GM18858 (cell line): Measurements from ENCODE around the gene MADD.
"Not testable (repeated sequence)": the region's sequence is repeated elsewhere in the genome, so short reads cannot be mapped to it uniquely, and the experiment has no call there.

Source experiments
- ATAC-seq: cut with Tn5 transposase; IDR thresholded peaks from one replicate; pipeline ENCODE4 v1.9.1; 2021; ENCODE audit not compliant: unreplicated experiment

The MADD gene

DNA sequence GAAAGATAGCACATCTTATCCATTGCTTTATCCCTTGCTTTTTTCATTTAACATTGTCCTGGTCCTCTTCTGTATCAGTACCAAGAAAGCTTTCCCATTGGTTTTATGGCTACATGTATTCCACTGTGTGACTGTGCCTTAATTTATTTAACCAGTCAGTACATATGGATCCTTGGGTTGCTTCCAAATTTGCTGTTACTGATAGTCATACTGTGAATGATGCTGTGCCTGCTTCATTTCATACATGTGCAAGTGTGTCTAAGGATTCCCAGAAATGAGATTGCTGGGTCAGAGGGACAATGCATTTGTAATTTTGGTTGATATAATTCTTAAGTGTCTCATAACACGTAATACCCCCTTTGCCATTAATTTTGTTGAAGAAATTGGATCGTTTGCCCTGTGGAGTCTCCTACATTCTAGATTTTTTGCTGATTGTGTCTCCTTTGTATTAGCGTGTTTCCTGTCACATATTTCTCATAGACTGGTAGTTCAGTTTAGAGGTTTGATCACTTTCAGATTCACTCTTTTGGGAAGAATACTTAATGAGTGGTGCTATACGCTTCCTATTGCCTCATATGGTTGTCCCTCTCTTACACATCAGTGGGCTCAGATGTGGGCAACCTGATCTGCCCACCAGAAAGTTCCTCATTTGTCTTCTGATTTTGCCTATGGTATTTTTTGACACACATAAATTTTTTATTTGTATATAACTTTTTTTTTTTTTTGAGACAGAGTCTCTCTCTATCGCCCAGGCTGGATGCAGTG is 47.3 kb downstream of the MADD start:
- ATAC-seq, result peak; percentile 58

DNA sequence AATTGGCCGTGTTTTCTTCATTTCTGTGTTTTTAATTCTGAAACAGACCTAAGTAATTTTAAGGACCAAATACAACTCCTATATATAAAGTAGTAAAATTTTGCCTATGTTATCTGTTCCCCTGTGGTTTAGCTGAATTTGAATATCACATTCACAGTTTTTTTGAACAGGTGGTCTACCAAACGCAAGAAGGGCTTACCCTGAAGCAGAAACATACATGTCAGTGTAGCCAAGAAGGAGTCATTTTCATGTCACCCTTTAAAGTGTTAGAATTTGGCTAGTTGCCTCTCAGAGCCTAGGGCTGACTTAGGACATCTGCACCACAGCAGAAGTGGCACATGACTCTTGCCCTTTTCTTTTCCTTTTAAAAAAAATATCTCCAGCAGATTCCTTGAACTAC is 48.2 kb downstream of the MADD start:
- ATAC-seq, result no peak

DNA sequence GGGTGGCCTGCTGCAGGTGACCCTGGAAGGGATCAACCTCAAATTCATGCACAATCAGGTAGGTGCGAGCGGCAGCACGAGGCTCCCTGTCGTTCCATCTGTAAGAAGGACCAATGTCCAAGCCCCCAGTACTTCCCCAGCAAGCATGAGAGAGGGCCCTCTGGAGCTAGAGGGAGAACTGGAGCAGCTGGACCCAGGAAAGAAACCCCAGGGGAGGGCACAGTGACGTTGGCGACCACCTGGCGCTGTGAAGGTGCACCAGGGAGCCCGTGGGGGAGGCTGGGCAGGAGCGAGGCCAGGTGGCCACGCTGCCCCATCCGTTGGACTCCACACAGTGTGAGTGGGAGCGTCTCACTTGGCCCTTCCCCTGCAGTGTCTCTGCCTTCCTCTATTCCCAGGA is 54.6 kb downstream of the MADD start:
- no peak for ATAC-seq

DNA sequence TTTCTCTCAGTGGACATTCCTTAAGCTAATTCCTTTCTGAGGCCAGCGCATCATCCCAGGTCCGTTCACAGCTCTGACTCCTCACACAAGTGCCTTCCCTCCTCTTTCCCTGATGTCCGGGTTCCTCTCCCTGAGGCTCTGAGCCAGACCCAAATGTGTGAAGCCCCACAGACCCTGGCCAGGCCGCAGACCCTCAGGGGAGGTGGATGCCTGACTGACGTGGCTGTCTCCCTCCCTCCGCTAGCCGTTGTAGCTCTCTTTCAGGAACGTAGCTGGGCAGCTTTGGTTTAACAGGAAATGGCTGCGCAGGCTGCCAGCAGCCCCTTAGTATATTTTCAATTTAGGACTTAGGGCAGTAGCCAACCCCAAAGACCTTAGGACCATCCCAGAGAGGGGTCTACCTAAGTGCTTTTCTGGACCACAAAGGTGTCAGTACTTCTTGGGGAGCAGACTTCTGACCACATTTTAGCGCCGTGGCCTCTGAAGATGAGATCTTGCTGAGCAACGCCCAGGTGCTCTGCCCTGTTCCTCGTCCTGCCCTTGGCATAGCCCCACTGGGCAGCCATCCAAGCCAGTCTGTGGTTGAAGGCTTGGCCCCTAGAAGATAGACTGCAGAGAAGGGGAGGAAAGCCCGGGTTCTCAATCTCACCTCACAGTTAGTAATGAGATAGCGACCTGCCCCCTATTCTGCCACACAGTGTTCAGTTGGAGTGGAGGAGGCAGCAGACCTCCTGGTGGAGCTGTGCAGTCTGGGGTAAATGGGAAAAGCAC is 55.5 kb downstream of the MADD start:
- ATAC-seq, result no peak

DNA sequence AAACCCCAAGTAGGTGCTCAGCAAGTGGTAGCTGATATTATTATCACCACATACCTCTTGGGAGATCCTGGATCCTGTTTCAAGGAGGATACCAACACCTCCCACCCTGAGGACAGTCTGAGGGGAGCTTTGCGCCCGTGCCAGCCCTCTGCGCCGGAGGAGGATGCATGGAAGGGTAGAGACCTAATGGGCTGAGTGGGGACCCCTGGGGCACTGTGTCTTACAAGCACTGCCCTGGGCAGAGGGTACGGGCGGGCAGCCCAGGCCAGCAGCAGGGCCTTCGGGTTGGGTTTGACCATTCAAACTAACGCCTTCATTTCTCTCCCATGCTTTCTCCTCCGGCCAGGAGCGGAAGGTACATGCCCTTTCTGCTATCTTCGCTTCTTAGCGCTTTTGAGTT is 56.3 kb downstream of the MADD start:
- no peak for ATAC-seq

DNA sequence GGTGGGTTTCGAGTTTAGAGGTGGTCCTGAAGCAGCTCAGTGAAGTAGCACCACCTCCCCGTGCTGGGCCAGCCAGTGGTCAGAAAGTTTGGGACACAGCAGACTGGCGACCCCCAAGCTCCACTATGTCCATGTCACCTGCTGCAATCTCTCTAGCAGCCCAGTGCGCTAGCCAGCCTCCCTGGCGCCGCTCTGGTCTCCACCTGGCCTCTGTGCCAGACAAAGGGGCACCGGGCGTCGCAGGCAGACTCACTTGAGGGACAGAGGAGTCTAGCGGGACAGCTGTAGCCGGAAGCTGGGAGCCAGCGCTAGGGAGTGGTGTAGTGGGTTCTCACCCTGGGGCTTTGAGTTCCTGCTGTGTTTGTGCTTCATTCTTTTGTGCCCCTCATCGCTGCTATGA is 57.1 kb downstream of the MADD start:
- no peak for ATAC-seq

DNA sequence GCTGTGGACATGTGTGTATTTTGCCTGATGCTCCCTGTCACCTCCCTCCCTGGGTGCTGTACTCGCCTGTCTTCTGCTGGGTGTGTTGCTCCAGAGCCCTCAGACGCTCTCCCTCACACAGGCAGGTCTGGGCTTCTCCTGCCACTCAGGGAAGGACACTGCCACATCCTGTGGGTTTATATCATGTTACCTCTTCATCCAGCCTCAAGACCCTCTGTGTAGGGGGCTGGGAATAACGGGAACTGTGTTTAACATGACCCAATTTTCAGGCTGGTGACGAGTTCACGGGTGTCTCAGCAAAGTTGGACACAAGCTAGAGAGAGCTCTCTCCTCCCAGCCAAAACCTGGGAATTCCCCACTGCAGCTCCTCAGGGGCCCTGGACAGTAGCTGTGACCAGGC is 58.0 kb downstream of the MADD start:
- ATAC-seq, result no peak

DNA sequence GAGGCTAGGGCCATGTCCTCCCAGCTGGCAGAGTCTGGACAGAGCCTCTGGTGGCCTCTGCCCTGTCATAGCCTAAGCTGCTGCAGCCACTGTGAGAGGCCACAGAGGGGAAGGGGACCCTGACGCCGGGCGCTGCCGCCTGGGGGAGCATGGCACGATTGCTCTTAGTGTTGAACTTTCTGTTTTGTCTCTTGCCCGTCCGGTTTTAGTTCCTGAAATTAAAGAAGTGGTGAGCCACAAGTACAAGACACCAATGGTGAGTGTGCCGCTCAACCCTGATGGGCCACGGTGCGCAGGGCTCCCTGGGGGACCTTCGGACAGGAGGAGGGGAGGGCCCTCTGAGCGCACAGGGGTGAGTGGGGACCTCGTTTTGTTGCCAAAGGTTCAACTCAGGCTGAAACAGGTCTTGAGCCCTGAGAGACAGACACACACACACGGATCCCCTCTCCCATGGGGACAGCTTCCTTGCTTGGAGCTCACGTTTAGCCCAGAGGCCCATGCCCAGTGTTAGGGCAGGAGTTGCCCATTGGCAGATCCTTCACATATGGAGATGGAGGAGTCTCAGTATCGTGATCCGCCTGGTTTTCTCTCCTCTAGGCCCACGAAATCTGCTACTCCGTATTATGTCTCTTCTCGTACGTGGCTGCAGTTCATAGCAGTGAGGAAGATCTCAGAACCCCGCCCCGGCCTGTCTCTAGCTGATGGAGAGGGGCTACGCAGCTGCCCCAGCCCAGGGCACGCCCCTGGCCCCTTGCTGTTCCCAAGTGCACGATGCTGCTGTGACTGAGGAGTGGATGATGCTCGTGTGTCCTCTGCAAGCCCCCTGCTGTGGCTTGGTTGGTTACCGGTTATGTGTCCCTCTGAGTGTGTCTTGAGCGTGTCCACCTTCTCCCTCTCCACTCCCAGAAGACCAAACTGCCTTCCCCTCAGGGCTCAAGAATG is 58.8 kb downstream of the MADD start:
- no peak for ATAC-seq

DNA sequence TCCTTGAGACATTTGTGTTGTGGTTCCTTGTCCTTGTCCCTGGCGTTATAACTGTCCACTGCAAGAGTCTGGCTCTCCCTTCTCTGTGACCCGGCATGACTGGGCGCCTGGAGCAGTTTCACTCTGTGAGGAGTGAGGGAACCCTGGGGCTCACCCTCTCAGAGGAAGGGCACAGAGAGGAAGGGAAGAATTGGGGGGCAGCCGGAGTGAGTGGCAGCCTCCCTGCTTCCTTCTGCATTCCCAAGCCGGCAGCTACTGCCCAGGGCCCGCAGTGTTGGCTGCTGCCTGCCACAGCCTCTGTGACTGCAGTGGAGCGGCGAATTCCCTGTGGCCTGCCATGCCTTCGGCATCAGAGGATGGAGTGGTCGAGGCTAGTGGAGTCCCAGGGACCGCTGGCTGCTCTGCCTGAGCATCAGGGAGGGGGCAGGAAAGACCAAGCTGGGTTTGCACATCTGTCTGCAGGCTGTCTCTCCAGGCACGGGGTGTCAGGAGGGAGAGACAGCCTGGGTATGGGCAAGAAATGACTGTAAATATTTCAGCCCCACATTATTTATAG is 59.6 kb downstream of the MADD start:
- ATAC-seq, result no peak

DNA sequence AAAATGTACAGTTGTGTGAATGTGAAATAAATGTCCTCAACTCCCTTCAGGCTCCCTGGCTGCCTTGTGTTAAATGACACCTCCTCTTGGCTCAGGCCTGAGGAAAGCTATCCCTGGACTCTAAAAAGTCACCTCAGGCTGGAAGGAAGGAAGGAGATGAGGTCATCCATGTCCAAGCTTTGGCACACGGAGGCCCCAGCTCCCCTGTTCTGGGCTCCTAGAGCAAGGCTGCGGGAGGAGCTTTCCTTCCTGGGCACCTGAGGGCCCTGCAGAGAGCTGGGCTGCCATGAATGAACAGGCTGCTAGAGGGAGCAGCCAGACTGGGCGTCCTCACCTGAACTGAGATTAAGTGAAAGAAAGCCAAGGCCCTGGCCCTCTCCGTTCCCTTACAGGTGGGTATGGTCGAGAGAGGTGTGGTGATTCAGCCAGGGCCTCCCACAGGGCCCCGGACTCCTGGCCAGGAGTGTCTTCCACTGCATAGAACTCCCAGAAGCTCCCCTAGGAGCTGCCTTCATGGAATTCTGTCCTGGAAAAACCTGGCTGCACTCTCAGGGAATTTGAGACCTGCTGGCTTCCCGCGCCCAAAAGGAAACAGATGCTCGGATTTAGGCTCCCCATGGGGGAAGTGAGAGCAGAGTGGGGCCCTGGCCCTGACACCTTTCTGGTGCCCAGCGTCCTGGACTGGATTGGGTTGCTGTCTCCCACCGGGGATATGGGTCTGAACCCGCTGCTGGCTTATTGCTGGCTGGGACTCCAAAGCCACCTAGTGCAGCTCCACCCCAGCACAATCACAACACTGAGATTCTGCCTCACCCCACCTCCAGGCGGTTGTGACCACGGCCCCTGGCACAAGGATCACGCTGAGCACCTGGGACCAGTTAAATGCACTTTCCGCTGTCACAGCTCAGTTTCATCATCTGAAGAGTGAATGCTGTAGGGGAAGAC is 60.3 kb downstream of the MADD start:
- ATAC-seq, result no peak

DNA sequence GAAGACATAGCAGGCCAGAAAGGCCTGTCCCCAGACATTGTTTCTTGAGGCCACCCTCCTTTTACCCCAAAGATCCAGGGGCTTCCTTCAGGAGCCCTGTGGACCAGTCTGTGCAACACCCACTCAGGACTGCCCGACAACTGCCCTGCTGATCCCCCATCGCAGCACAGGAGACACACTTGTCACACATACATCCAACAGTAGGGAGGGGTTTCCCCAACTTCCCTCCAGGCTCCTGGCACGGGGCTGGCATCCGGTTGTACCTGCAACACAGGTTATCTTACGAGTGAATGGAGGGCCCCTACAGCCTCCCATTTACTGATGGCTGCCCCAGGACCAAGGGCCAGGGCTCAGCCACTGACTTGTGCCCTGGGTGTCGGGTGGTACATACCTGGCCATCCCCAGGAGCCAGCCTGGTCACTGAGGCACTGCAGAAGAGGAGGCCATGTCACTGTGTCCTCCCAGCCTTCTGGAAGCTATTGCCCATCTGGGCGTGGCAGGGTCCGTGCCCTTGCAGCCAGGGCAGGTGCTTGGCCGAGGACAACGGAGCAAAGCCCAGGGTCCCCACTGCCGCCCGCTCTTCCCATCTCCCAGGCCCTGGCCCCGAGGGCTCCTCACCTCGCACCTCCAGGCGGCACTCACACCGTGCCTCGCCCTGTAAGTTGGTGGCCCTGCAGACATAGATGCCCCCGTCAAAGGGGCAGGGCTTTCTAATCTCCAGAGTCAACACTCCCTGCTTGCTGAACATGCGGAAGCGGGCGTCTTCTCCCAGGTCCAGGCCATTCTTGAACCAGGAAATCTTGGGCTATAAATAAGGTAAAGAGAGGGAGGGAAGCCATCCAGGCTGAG is 61.7 kb downstream of the MADD start:
- no peak for ATAC-seq

DNA sequence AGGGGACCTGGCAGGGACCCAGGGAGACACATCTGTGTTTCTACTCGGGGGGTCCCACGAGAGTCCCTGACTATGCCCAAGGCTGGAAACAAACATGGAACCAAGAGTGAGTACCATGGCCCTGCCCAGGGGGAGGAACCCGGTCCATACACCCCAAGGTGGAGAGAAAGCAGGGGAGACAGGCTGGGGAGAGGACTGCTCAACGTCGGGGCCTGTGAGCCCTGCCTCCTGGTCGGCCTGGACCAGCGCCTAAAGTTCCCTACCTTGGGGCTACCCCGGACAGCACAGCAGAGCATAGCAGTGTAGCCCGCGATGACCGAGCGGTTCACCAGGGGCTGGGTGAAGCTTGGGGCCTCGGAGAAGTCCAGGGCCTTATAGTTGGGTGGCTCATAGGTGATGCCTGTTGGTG is 62.4 kb downstream of the MADD start:
- no peak for ATAC-seq

DNA sequence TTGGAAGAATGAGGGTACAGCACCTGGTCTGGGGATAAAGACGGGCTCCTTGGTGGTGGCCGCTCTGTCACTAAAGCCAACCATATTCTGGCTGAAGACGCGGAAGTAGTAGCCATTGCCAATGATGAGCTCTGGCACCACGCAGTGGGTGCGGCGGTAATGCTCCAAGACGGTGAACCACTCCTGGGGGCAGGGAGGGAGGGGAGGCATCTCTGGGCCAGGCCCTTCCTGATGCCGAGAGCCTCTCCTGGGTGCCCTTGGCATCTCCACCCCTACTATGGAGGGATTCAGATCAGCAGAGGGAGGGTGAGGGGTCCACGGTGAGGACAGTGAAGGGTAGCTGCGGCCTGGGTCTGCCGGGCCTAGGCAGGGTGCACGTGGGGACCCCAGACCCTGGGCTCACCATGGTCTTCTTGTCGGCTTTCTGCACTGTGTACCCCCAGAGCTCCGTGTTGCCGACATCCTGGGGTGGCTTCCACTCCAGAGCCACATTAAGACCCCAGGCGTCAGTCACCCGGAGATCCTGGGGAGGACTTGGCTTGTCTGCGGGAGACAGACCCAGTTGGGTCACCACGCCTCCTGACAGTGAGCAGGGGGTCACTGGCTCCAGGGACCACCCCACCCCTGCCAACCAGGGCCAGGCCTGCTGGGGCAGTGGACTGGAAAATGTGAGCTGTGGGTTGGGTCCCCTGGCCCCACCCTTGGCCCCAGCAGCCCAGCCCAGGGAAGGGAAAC is 63.0 kb downstream of the MADD start:
- ATAC-seq, result no peak

DNA sequence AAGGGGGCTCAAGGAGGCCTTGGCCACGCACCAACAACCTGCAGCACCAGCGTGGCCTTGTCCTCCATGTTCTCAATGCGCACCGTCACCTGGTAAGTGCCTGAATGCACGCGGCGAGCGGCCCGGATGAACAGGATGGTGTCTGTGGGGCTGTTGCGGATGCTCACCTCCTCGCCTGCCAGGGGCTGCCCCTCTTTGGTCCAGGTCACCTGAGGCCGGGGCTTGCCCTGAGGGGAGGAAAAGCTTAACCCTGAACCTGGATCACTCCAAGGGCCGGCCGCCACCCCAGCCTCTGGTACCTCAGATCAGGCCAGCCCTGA is 63.6 kb downstream of the MADD start:
- no peak for ATAC-seq

DNA sequence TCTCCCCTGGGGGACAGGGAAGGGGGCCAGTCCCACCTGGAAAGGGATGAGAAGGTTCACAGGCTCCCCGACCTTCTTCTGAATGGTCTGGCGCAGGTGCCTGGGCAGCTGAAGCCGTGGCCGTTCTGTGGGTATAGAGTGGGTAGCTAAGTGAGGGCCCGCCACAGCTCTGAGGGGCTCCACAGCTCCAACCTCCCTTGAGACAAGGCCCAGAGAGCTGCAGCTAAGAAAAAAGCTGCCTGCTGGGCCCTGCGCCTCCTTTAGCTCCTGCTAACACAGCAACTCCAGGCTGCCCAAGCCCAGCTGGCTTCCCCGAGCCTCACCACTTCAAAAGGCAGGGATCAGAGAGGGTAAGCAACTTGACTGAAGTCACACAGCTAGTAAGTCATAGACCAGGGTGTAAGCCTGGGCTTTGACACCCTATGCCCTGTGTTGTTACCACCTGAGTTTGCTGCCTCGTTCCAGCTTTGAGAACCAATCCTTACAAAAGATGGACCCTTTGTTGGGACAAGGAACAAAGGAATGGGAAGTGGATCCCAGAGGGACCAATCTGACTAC is 64.0 kb downstream of the MADD start:
- ATAC-seq, result no peak

DNA sequence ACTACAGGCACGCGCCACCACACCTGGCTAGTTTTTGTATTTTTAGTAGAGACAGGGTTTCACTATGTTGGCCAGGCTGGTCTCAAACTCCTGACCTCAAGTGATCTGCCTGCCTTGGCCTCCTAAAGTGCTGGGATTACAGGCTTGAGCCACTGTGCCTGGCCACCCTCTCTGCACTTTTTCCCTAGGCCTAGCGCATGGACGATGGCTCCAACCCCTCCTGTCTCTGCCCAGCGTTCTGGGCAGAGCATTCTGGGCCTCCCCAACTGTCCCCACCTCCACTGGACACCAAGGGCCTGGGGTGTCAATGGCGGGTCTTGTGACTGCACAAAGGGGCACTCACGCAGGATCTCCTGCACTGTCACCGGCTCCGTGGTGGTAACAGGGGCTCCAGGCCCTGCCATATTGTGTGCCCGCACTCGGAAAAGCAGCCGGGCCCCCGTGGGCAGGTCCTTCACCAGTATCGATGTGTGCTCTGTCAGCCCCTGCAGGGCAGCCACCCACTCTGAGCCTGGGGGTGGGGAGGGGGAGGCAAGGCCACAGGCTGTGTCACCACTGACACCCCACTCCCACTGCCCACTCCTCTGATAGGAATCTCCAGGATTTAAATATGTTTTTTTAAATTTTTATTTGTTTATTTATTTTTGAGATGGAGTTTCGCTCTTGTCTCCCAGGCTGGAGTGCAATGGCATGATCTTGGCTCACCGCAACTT is 64.9 kb downstream of the MADD start:
- ATAC-seq, result not testable (repeated sequence)

DNA sequence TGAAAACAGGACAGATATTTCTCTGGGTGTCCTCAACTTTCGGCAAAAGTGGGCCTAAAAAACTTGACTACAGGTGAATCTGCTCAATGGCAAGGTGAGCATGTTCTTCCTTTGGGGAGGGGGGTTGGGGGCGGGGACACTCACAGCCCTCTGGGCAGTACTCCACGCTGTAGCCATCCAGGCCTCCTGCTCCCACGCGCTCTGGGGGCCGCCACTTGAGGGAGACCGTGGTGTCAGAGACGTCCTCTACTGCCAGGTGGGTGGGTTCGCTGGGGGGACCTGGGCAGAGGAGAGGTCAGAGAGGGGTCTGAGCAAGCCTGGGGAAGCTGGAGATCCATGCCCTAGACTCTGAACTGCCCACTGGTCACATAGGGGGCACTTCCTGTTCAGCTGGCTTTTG is 65.8 kb downstream of the MADD start:
- ATAC-seq, result no peak

DNA sequence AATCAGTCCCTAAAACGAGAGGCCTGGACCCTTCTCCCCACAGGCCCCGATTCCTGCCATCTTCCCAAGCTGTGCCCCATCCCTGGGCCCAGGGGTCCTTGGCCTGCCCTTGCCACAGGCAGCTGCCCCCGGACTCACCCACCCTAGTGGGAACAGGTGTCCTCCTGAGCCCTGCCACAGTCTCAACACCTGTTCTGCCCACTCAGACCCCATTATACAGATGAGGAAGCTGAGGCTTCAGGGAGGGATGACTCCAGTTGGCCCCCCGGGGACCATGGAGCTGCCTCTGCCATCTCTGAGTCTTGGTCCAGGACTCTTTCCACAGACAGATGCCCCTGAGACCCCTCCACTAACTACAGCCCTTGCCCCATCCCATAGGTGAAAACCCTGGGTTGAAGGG is 66.7 kb downstream of the MADD start:
- no peak for ATAC-seq
